ENCODE measurements around the gene USP34. TPM values are rescaled to one million over a fixed set of nuclear protein-coding genes. Genes with fewer than 3 reads are reported as not detected.

Gene USP34
- total and polyA plus RNA-seq, 2 of the 8 experiments (the other 6 are each of a cell fraction or from before 2014, with no cell fraction given): 56.7 to 91.7 TPM

DNA sequence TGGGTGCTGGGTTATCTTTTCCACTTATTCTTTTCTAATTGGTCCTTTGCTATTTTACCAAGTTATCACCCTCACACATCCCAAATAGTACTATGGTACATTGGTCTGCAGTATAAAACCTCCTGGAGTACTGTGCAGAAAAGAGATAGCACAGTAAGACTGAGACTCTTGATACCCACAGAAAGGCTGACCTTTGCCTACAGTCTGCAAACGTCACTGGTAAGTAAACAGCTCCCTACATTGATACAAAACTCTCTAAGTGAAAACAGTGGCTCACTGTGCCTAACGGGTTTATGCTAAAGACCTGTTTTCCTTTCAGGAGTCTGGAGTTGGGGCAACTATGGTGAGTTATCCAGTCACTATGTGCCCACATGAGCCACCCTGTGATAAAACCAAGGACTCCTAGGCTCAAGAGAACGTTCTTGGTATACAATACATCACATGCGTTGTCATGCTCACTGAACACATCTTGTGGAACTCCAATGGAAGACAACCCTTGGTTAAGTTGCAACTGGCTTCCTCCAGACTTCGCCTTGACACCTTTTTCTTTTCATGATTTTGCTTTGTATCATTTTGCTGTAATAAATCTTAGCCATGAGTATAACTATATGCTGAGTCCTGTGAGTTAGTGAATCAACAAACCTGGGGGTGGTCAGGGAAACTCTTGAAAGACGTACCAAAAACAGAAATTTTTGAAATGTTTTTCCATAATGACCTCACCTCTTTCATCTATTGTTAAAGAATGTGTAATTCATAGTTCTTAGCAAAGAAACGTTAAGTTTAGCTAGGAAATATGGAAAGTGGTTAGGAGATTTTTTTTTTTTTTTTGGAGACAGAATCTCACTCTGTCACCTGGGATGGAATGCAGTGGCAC, 204.0 kb downstream of the USP34 start (continued):
- TF ChIP-seq RBBP5 (IDR thresholded peaks at IDR 0.05; ENCODE audit: borderline replicate concordance, low read depth, low read length) (no peak), GTF2F1 (IDR thresholded peaks at IDR 0.05; ENCODE audit: borderline replicate concordance, low read depth, low read length) (no peak), POLR2AphosphoS5 (IDR thresholded peaks at IDR 0.05; ENCODE audit: low read depth, low read length) (no peak), KDM1A (IDR thresholded peaks at IDR 0.05; ENCODE audit: borderline replicate concordance, low read length) (no peak), JUN (IDR thresholded peaks at IDR 0.05; ENCODE audit: low read depth, low read length) (no peak), SUZ12 (IDR thresholded peaks at IDR 0.05; ENCODE audit: low read length) (no peak), SIRT6 (IDR thresholded peaks at IDR 0.05; ENCODE audit: low read length) (no peak)

All from H1 (cell line).